Fibroblast of pulmonary artery (primary cell): ENCODE data around the gene RLN1.
"Not testable (repeated sequence)": the region's sequence is repeated elsewhere in the genome, so short reads cannot be mapped to it uniquely, and the experiment has no call there.

Source experiments
- DNase-seq: peaks from one replicate; pipeline ENCODE4 v3.0.0-alpha.2; 2010; ENCODE audit warnings: low read depth
- H3K4me3 ChIP-seq: replicated peaks from 2 replicates; pipeline ENCODE4 v1.5.1; 2011; ENCODE audit warnings: low read depth, mild to moderate bottlenecking, control low read depth, low read length, moderate library complexity
- TF ChIP-seq, protein P1 (sequence below): IDR thresholded peaks from 2 replicates; pipeline ENCODE4 v1.5.1; 2011; ENCODE audit warnings: mild to moderate bottlenecking, control low read depth, low read length, inconsistent platforms; ENCODE audit errors: missing control alignments

The RLN1 gene

DNA sequence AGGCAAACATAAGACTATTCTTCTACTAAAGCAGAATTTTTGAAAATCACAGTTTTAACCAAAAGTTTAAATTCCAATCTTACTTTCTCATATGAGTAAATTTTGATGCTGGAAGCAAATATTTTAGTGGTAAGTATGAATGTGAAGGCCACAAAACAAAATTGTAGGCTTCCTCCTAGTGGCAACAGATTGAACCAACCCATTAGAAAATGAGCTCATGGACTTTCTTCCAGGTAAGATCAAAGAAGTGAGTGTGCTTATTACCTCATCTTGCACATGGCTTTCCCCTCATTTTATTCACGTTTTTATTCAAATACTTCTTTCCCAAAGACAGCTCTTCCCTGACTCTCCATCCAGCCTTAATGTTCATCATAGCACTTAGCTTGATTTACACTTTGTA, 18.6 kb downstream of the RLN1 start:
- H3K4me3 ChIP-seq, result no peak overlapping the region
- peak; percentile 1 for DNase-seq
- TF ChIP-seq, protein P1, sequence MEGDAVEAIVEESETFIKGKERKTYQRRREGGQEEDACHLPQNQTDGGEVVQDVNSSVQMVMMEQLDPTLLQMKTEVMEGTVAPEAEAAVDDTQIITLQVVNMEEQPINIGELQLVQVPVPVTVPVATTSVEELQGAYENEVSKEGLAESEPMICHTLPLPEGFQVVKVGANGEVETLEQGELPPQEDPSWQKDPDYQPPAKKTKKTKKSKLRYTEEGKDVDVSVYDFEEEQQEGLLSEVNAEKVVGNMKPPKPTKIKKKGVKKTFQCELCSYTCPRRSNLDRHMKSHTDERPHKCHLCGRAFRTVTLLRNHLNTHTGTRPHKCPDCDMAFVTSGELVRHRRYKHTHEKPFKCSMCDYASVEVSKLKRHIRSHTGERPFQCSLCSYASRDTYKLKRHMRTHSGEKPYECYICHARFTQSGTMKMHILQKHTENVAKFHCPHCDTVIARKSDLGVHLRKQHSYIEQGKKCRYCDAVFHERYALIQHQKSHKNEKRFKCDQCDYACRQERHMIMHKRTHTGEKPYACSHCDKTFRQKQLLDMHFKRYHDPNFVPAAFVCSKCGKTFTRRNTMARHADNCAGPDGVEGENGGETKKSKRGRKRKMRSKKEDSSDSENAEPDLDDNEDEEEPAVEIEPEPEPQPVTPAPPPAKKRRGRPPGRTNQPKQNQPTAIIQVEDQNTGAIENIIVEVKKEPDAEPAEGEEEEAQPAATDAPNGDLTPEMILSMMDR, result peak; percentile 11

GRCh38 chr9:5316406-5316805, 23.3 kb downstream of the RLN1 start:
- H3K4me3 ChIP-seq, DNase-seq: not testable (repeated sequence)

GRCh38 chr9:5315187-5315923, 24.3 kb downstream of the RLN1 start:
- H3K4me3 ChIP-seq, result no peak overlapping the region
- DNase-seq, result no peak
- TF ChIP-seq, protein P1, result no peak

- DNase-seq, result no peak
- no peak overlapping the region for H3K4me3 ChIP-seq
- TF ChIP-seq, protein P1, result no peak
Observed at GRCh38 chr9:5310851-5311250, 28.8 kb downstream of the RLN1 start.

- TF ChIP-seq, protein P1, result no peak
- no peak overlapping the region for H3K4me3 ChIP-seq
- no peak for DNase-seq
Observed at GRCh38 chr9:5305741-5306140, 33.9 kb downstream of the RLN1 start.

DNA sequence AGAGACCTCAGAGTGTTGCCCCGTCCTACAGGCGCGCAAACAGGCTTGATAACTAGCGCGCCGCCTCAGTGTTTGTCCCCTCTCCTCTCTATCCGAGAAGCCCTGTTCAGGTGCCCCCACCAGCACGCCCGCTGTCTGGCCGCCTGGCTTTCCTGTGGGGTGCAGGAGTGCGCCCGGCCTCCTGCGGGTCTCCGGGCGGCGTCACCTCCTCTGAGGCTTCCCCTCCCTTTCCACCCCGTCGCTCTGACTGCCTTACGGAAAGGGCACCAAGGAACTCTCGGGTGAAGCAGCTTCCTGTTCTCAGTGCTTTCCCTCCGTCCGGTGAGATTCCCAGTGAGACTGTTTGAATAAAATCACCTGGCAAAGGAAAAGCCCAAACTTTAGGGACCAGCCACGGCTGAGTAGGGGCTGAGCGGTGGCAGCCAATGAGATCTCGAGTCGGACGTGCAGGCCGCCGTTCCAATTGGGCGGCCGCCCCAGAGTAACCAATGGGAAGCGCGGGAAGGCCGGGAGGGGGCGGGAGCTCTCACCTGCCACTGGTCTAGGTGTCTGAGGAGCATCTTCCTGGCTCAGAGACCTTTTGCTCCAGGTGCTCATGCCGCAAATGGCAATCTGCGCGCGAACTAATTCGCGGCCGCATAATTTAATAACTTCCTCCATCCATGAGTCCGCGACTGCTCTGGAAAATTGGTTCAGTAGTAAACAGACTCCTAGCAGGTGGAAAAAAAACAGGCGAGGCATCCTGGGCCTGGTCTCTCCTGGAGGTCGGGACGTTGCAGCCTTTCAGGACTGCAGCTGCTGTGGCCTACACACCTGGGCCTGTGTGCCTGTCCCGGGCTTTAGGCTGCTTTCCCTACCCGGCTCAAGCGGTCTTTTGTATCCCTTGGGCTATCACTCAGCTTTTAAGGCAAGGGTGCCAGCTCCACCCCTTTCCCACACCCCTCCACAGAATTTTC, 35.6 kb downstream of the RLN1 start, which contains the start of gene RLN2:
TSS of gene RLN2 (minus strand) at position 877 of the 956 bp plus-strand sequence. CDS start at position 741, 136 bp downstream.
- not testable (repeated sequence) for H3K4me3 ChIP-seq, DNase-seq

GRCh38 chr9:5301544-5301943, 38.1 kb downstream of the RLN1 start:
- no peak for DNase-seq
- no peak overlapping the region for H3K4me3 ChIP-seq
- TF ChIP-seq, protein P1, result no peak
